D341Med (cell line): Measurements from ENCODE around the gene SUFU.
"Not testable (repeated sequence)": the region's sequence is repeated elsewhere in the genome, so short reads cannot be mapped to it uniquely, and the experiment has no call there.

Source experiments
- DNase-seq: peaks from one replicate; pipeline ENCODE4 v3.0.0; 2012; ENCODE audit warnings: low spot score

Gene SUFU

DNA sequence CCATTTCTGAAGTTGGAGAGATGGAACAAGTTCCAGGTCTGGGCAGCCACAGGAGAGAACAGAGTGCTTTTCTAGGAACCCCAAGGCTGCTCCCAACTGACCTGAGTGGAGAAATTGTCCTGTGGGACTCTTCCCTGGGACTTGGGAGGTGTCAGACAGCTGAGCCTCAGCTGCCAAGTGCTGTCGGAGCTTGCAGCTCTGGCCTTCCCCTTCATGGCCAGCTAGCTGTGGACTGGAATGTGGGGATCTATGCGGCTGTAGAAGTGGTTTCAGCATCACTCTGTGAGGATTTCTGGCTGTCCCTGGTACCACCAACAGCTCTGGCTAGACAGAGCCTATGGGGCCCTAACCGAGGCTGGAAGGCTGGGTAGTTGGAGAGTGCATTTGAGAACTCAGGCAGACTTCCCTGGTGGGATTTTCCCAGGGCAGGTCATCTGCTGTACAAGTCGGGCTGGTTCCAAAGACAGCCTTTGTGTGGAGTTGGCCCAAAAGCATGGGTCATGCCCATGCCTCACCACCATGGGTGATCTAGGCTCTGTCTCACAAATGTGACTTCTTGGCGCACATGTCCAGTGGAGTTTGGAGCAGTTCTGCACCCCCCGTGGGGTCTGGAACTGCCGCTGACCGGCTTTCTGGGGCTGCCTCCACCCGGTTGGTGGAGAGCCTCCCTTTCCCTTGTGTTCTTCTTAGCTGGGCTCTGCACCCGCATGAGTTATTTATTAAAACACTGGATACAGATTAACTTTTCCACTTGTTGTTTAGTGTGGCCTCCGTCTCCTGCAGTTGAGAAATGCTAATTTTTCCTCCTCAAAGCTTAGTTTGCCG is 10.9 kb downstream of the SUFU start:
- no peak for DNase-seq

DNA sequence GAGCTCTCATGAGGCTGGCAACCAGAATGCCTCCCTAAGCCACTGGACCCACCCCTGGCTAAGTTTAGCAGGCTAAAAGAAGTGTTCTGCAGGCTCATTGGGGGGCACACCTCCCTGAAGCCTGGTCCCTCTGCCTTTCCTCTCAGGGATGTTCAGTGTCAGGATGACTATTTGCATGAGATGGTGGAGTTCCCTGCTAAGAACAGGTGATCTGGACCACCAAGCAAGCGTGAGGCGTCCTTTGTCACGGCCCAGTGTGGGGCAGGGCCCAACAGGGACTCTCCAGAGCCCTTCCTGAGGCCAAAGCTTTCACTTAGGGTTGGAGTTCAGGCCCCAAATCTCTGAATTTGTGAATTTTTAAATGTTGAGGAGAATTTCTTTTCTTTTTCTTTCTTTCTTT is 12.0 kb downstream of the SUFU start:
- DNase-seq = no peak

GRCh38 chr10:102517553-102517952 is 13.8 kb downstream of the SUFU start:
- no peak for DNase-seq

DNA sequence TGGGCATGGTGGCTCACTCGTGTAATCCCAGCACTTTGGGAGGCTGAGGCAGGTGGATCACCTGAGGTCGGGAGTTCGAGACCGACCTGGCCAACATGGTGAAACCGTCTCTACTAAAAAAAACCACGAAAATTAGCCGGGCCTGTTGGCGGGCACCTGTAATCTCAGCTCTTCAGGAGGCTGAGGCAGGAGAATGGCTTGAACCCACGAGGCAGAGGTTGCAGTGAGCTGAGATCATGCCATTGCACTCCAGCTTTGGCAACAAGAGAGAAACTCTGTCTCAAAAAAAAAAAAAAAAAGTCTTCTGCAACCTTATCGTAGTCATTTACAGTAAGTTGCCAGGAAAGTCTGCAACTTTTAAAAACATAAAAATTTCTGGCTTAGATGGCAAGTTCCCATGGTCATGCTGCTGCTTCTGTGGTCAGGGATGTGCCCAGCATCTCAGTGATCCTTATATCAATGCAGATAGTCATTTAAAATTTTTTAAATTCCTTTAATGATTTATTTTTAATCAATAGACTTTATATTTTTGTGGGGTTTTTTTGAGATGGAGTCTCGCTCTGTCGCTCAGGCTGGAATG is 15.6 kb downstream of the SUFU start:
- no peak for DNase-seq

GRCh38 chr10:102522874-102523249 is 19.1 kb downstream of the SUFU start:
- no peak for DNase-seq

DNA sequence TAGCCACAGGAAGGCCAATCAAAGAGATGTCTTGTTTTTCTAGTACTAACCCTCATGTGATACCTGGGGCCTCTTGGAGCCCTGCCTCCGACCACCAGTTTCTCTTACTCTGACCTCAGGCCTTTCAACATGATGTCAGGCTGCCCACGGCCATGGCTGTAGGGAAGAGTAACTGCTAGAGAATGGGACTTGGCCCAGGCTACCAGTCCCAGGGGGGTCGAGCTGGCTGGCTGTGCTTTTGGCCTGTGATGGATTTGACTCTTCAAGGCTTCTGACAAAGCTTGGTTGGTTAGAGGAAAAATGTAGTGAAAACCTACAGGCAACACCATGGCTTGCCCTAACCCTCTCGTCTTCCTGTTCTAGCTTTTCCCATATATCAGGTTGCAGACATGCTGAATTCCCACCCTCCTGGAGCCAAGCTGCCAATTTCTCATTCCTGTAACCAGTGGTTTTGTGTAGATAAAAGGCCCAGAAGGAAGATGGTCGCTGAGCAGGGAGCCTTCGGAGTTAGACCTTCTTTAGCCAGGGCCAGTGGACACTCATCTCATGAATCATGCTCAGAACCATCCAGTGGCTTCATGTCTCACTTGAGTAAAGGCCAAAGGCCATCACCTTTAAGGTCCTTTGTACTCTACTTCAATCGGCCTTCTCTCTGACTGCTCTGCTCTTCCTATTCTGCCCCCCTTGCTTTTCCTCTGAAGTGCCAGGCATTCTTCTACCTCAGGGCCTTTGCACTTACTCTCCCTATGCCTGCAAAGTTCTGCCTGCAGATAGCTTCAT is 19.7 kb downstream of the SUFU start:
- no peak for DNase-seq

DNA sequence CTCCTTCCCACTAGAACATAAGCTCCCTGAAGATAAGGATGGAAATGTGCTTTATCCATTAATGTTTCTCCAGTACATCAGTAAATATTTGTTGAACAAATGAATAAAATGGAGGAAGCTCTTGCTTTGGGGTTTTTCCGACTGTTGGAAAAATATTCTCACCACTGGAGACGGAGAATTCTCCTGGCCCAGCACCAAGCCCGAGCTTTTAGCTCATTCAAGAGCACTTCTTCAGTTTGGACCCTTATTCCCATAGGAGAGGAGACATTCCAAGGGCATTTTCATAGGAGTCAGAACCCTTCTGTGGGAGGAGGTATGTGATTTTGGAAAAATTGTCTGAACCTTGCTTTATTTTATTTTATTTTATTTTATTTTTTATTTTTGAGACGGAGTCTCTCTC is 21.0 kb downstream of the SUFU start:
- DNase-seq = no peak

DNA sequence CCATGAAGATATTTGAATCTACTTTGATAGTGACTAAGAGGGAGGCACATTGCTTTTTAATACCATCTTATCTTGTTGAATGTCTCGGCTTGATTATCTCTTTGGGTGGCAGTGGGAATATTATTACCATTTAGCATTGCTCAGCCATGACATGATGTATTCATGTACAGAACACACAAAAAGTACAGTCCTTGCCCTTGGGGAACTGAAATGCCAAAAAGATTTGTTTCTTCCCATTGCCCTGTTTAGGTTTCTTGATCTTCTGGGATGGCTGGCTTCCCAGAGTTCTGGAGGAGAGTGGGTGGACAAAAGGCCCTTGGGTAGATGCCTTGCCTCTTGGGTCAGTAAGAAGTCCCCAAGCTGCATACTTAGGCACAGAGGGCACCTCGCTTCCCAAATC is 23.8 kb downstream of the SUFU start:
- DNase-seq = no peak

DNA sequence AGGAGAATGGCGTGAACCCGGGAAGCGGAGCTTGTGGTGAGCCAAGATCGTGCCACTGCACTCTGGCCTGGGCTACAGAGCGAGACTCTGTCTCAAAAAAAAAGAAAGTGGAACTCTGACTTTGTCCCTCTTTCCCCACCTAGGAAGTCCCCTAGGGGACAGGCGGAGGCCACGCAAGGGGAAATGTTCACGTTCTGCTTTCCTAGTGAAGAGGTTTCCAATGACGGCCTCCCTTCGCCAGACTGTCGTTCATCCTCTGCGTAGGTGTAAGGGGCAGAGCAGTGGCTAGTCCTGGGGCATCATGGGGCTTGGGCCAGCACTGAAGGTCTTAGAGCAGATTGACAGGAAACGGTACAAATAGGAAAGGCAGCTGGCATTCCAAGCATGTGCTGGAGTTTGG is 30.6 kb downstream of the SUFU start:
- no peak for DNase-seq

GRCh38 chr10:102534966-102535365 is 31.2 kb downstream of the SUFU start:
- DNase-seq = not testable (repeated sequence)

GRCh38 chr10:102535481-102536147 is 31.8 kb downstream of the SUFU start:
- DNase-seq = no peak

DNA sequence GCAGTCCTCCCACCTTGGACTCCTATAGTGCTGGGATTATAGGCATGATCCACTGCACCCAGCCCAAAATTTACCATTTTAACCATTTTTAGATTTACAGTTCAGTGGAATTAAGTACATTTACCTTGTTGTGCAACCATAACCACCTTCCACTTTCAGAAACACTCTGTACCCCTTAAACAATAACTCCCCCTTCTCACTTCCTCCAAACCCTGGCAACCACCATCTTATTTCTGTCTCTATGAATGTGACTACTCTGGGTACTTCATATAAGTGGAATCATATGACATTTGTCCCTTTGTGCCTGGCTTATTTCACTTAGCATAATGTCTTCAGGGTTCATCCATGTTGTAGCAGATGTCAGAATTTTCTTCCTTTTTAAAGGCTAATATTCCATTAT is 33.6 kb downstream of the SUFU start:
- no peak for DNase-seq

GRCh38 chr10:102537948-102538347 is 34.2 kb downstream of the SUFU start:
- DNase-seq = no peak

DNA sequence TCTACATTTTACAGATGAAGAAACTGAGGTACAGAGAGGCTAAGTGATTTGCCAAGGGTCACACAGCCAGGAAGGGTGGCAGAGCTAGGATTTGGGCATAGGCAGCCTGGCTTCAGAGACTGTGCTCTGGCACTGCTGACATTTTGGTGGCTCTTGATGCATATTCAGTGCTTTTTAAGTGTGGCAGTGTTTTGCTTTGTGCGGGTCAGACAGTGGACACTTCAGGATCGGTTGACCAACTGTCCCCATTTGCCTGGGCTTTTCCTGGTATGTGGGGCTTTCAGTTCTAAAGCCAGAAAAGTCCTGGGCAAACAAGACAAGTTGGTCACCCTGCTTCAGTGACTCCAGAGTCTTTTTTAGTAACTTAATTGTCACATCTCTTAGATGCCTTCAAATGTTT is 35.0 kb downstream of the SUFU start:
- no peak for DNase-seq

- no peak for DNase-seq
These were observed 36.3 kb downstream of the SUFU start for GRCh38 chr10:102540023-102540422.

- no peak for DNase-seq
These were observed 39.1 kb downstream of the SUFU start for GRCh38 chr10:102542800-102543418.

- DNase-seq = no peak
These were observed 41.6 kb downstream of the SUFU start for GRCh38 chr10:102545265-102545871.

DNA sequence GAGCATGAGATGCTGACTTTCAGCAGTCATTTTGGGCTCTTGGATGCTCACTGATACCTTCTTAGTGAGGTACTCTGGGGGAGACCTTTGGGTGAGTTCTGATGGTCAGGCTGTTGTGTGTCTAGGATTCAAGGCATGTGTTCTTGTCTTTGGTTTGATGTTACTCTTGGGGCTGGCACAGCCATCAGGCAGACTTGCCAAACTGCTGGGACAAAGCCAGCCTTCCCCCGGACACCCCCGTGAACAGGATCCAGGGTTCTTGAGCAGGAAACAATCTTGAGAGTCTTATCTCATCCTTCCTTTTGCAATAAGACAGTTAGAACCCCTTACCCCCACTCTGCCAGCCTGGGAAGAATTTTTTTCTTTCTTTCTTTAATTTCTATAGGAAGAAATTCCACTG is 42.2 kb downstream of the SUFU start:
- DNase-seq = no peak

DNA sequence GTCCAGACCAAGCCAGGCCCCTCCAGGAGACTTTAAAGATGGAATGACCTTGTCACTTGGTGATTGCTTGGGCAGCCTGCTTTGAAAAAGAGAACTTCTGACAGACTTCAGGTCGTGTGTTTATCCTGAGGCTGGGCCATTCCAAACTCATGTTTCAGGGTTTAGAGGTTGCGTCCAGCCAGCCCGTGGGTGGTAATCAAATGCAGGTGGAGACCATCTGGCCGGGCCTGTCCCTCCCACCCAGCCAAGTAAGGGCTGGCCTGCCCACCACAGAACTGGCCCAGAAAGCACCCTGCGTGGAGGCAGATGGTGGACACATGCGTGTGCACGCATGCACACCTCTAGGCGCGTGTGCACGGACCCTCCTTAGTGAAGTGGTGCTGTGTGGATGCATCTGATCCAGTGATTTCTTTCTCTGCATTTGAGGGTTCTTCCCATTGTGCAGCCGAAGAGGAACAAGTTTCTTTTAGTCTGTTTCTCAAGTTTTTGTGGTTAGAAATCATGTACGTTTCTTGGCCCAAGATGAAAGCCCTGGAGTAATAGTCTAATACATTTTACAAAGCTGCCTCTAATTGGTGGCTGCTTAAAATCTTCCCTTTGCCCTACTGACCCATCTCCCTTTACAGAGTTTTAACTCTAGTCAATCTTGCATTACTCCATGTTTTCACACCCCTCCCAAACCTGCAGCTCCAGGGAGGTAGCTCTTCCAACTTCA is 43.0 kb downstream of the SUFU start:
- DNase-seq = no peak

DNA sequence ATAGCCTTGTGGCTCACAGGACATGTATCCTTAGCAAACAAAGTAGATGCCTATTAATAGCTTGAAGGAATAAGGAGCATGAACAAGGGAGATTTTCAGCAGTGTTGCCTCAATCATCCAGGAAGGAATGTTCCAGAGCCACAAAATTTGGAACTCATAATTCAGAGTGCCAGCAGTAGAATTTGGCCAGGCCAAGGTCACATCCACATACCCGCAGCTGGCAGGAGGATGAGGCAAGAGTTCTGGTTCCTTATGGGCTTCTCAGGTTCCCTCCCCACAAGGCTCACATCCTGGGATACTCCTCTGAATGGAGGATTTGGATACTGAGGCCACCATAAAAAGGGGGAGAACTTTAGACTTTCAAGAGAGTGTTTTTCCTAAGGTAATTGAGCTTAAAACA is 45.8 kb downstream of the SUFU start:
- DNase-seq = no peak

DNA sequence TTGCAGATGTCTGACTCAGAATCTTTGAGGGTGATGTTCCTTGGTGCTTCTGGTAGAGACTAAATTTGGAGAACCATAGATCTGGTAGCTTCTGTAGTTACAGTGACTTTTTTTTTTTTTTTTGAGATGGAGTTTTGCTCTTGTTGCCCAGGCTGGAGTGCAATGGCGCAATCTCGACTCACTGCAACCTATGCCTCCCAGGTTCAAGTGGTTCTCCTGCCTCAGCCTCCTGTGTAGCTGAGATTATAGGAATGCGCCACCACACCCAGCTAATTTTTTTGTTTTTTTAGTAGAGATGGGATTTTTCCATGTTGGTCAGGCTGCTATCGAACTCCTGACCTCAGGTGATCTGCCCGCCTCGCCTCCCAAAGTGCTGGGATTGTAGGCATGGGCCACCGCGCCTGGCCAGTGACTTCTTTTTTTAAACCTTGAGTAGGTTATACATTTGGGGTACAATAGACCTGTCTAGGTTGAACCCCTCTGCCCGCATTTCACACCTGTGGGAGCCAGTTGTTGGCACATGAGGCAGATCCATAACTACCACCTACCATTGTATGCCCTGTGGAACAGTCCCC is 47.0 kb downstream of the SUFU start:
- DNase-seq = no peak
